ENCODE results near the gene CCDC12.
A peak's percentile ranks its signal among the peaks of the same experiment; 100 is the strongest.

Gene CCDC12

DNA sequence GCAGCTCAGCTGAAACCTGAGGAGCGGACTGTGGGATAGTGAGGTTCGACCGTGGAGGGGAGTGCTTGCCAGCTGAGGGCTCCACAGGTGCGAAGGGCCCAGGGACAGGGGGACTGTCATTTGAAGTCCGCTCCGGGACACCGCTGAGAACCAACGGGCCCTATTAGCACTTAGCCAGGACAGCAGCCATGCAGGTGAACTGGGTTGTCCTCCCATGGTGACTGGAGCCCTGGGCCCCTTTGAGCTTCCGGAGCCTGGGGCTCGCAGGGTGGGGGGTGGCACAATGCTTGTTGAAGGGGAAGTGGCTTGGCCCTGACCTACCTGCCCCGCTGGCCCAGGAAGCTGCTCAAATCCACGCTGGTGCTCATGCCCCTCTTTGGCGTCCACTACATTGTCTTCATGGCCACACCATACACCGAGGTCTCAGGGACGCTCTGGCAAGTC lies 74.3 kb downstream of the CCDC12 start:
- no peak for DNase-seq

DNA sequence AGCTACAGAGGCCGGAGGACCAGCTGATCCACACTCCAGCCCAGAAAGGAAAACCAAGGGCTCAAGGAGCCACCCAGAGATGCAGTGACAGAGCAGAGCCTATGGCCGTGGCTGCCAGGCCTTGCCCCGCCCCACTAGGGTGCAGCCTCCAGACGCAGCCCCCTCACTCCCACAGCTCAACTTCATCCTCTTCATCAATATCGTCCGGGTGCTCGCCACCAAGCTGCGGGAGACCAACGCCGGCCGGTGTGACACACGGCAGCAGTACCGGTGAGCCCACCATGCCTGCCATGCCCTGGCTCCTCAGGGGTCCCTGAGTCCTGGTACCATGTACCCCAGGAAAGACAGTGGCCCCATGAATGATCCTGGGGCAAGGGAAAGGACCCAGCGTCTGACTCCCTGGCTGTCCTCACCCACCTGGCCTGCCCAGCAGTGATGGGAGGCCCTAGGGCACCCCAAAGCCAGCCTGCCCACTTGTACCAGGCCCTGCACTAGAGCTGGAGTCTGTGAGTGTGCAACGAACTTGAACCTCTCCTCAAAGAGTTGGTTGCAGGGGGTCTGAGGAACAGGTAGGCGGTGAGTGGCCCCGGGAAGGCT lies 74.9 kb downstream of the CCDC12 start:
- no peak for DNase-seq

DNA sequence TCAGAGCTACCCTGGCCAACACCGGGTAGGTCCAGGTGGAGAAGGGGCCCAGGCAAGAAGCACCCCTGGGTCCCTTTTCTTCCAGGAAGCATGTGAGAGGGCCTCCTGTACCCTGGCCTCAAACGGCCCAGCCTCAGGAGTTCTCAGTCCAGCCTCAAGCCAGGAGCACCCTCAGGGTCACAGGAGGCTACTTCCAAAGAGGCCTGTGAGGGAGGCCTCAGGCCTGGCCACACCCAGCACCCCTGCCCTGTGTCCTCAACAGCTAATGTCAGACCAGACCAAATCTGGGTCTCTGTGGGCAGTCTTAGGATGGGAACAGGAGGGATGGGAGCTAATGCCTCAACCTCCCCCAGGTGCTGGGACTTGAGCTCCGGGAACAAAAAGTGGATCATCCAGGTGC lies 75.5 kb downstream of the CCDC12 start:
- DNase-seq: no peak

DNA sequence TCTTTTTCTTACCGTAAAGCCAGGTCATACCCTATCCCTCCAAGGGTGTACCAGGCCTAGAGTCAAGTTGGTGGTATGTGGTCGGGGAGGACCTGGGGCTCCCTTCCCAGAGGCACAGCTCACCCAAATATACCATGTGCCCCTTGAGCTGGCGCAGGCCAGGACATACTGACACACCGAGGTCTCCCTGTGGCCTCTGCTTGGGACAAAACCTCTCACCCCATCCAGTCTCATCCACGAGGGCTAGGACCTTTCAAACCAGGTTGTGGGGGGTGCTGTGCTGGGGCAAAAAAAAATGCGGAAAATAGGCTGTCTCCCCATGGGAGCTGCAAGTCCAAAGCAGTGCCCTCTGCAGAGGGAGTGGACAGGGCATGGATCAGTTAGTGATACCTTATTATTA lies 76.2 kb downstream of the CCDC12 start:
- no peak for DNase-seq

DNA sequence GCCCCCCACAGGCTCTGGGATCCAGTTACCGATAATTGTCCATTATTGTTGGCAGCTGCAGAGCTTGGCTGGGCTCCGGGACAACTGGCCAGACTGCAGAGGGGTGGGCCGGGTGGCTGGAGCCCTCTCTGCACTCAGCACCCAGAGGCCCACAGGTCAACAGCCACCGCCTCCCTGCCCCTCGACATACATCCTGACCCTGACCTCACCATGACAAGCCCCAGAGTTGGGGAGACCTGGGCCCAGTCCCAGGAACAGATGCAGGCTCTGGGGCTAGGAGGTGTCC lies 76.6 kb downstream of the CCDC12 start:
- DNase-seq: no peak

DNA sequence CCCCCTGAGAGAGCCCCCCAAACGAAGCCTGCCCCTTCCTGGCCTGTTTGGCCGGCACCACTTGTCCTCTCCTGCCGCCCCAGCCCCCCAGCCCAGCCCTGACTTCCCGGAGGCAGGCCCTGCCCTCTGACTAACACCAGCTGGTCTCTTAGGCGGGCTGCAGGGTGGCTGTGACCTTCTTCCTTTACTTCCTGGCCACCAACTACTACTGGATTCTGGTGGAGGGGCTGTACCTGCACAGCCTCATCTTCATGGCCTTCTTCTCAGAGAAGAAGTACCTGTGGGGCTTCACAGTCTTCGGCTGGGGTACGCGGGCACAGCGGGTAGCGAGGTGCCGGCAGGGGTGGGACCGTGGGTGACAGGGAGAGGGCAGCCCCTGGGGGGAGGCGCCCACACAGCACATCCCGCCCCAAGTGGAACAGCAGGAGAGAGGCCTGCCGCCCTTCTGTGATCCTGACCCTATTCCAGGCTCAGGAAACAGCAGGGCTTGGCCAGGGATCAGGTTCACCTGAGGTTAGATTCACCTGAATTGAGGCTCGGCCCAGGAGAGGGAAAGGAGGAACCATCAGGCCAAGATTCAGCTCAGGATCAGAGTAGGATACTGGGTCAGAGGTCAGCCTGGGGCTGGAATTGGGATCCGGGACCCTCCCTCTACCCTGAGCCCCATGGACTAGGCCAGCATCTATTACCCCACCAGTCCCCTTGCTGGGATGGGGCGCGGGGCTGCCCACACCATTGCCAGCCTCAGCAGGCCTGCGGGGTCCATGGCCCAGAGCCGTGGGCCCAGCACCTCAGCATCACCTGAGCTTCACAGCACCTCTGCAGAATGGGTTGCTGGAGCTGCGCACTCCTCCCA lies 77.2 kb downstream of the CCDC12 start:
- DNase-seq: no peak

DNA sequence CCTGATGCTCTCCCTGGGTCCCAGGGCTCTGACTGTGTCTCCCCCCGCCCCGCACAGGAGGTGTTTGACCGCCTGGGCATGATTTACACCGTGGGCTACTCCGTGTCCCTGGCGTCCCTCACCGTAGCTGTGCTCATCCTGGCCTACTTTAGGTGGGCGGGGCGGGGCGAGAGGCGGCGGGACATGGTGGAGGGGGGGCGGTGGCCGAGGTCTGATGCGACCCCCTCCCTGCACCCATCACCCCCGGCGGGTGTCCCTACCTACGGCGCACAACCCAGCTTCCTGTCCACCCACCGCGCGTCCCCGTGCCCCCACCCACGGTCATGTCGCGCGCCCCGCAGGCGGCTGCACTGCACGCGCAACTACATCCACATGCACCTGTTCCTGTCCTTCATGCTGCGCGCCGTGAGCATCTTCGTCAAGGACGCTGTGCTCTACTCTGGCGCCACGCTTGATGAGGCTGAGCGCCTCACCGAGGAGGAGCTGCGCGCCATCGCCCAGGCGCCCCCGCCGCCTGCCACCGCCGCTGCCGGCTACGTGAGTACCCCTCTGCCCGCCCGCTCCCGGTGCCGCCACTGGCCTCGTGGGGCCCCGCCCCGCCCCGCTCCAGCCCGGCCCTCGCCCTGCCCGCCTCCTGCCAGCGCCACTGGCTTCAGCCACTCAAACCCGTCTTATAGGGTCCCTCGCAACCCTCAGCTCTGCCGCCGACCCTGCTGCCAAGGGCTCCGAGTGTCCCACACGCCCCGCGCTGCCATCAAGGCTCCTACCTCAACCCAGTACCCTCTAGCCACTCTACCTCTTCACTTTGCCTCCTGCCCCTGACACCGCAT lies 78.0 kb downstream of the CCDC12 start:
- DNase-seq: no peak

DNA sequence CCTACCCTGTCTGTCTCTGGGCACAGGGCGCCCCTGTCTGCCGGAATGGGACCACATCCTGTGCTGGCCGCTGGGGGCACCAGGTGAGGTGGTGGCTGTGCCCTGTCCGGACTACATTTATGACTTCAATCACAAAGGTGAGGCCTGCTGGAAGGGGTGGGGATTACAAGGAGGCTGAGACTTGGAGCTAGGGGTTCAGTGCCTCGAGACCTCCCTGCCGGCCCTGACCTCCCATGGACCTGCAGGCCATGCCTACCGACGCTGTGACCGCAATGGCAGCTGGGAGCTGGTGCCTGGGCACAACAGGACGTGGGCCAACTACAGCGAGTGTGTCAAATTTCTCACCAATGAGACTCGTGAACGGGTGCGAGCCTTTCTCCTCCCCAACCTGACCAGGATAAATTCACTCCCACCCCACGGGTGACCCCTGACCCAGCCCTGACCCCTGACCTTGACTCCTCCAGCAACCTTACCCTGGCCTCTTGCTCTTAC lies 78.7 kb downstream of the CCDC12 start:
- DNase-seq: no peak

DNA sequence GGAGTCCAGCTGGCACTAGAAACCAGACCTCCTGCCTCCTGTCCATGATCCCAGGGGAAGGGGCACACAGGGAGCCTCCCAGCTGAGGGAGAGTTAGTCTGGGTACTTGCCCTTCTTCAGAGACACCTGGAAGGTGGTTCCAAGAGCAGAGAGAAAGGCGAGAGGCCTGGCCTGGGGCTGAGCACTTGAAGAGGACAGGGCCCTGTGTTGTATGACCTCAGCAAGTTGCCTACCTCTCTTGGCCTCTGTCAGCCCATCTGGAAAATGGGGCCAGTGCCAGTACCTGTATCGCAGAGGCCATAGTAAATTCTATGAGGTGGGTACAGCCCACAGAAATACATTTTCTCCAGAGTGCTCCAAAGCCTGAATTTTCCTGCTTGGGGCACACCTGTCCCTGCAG lies 79.5 kb downstream of the CCDC12 start:
- DNase-seq: no peak

DNA sequence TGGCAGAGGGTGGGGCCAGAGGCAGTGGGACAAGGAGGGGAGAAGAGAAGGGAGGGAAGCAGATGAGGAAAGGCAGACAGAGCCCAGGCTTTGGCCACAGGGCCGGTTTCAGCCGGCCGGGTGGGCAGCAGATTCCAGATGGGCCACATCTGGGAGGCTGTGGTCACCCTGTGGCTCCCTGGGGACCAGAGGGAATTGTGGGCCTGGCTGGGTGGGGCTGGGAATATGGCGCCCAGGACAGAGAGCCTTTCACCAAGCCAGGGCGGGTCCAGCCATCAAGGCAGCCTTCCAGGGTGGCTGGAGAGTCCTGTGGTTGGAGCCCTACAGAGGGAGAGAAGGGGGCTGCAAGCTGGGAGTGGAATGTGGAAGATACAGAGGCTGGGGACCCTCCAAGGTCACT lies 80.2 kb downstream of the CCDC12 start:
- DNase-seq: no peak

DNA sequence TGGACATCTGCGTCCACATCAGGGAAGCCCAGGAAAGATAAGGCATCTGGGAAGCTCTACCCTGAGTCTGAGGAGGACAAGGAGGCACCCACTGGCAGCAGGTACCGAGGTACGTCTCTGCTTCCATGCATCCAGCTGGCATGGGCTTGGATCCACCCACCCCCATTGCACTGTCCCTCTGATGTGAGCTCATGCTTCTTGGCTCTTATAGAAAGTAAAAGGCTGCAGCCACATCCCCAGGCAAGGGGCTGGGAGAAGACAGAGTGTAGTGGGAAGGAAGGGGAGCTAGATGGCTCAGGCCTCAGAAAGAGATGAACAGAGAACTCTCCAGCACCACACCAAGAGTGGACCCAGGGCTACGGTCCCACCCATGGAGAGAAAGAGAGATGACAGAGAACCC lies 80.8 kb downstream of the CCDC12 start:
- no peak for DNase-seq

DNA sequence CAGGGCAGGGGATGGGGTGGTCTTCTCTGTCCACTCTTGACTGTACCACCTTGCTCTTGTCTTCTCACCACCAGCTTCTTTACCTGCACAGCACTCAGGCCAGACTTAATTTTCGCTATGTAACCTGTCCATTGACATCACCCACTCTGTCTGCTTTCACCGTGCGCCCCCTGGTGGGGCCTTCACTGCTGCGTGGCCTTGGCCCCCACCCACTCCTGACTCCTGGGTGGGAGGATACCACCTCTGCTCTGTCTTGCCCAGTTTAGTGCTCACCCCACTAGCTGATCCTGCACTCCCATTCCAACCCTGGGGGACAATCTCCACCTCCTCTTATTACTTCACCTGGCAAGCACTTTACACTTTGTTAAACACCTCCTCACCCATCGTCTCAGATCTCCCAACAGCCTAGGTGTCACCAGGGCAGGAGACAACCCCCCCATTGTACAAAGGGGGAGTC lies 81.3 kb downstream of the CCDC12 start:
- DNase-seq: peak; percentile 76

DNA sequence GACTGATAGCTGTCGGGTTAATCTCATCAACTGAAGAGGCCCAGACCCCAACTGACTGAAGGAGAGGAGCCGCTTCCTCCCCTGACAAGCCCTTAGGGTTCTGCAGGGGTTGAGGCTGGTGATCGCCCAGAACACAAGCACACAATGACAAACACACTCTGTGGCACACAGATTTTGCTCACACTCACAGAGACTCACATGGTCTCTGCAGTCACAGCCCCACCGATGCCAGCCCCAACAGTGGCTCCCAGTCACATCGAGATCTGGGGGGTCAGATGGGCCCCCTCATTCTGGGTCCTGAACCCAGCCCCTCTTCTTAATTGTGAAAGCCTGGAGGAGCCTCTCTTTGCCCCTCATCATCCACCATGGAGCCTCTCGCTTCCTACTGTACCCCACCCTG lies 82.3 kb downstream of the CCDC12 start:
- DNase-seq: no peak

DNA sequence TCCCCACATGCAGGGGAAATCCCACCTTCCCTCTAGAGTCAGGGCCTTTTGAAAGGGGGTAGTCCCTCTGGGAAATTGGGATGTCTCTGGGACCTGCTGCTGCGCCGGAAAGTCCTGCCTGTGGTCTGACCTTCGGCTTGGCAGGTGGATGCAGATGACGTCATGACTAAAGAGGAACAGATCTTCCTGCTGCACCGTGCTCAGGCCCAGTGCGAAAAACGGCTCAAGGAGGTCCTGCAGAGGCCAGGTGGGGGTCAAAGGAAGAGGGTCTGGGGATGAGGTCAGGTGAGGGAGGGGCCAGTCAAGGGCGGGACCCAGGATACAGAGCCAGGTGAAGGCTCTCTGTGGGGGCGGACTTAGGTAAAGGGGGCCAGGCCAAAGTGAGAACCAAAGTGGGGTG lies 82.8 kb downstream of the CCDC12 start:
- DNase-seq: no peak

DNA sequence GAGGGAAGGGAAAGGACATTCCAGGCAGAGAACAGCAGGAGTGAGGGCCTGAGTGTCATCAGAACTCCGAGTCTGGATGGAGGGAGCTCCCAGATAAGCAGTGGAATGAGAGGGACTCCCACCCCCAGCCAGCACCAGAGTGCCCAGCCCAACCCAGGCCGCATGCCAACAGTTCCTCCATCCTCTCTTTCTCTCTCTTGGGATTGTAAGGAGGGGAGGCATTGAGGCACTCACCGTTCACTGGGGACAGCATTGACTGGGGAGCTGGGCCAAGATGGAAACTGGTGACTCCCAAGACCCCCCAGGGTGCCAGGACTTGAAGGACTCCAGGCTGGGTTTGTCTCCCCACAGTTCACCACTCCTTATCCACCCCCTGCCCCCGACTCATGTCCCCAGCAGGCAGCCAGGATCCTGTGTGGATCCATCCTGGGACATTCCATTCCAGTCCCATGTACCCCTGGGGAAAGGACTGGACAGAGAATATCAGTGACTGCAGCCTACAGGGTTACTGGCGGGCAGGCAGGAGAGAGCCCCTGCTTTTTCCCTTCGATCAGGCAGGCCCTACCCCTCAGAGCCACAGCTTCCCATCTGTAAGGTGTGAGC lies 83.3 kb downstream of the CCDC12 start:
- DNase-seq: no peak

DNA sequence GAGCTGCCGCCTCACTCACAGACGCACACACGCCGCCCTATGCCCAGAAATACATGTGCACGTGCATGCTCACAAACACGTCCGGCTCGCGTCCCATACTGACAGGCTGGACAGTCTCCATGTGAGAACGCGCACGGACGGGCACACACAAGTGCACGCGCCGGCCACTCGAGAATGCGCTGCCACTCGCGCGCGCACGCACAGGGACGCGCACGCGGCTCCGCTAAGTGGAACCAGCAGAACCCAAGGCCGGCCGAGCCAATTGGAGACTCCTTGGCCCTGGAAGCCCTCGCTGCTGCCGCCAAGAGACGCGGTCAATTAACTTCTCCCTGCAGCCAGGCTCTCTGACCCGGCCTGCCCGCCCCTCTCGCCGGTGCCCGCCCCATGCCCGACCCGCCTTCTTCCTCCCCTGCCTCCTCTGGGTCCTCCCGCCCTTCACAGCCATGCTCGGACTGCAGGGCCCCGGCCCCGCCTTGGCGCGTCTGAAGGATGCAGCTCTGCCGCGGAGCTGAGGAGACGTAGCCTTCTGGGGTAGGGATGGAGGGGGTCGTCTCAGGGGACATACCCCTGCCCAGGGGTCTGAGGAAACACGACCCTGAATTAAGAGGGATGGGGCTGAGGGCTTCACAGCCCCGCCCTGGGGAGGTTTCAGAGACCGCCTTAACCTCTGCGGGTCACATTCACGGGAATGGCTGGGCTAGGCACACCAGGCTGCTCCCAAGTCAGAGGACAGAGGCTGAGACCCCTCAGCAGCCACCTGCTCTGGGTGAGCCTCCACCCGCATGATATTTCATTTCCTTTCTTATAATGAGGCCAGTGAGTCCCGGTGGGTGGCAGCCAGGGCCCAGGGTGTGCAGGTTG lies 84.0 kb downstream of the CCDC12 start:
- DNase-seq: no peak

DNA sequence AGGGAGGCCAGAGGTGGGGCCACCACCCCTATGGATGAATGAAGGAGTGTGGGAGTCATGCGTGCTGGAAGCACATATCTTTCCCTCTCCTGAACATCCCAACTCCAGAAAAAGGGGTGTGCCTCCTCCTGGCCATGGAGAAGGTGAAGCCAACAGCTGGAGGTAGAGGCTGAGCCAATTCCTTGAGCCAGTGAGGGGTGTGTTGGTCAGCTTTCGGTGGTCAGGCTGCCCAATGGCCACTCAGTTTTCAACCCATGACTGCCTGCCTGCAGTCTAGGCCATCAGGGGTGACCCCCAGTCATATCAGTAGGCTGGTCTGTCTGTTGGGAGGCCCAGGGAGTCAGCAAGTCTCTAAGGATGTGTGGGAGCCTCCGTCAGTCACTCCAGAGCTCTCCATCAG lies 85.4 kb downstream of the CCDC12 start:
- DNase-seq: no peak

DNA sequence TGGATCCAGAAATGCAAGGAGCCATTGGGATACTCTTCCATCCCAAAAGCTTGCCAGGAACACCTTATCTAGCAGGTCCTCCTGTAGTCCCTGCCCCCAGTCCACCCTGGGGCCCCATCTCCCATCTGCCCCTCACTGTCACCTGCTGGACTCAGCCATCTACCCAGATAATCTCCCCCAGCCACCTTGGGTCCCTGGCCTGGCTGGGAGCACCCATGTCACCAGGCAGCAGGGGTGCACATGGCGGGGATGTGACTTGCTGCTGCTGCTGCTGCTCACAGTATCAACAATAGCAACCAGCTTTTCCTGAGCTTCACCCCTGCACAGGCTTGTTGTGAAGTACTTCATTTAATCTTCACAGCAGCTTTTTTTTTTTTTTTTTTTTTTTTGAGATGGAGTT lies 86.4 kb downstream of the CCDC12 start:
- no peak for DNase-seq

DNA sequence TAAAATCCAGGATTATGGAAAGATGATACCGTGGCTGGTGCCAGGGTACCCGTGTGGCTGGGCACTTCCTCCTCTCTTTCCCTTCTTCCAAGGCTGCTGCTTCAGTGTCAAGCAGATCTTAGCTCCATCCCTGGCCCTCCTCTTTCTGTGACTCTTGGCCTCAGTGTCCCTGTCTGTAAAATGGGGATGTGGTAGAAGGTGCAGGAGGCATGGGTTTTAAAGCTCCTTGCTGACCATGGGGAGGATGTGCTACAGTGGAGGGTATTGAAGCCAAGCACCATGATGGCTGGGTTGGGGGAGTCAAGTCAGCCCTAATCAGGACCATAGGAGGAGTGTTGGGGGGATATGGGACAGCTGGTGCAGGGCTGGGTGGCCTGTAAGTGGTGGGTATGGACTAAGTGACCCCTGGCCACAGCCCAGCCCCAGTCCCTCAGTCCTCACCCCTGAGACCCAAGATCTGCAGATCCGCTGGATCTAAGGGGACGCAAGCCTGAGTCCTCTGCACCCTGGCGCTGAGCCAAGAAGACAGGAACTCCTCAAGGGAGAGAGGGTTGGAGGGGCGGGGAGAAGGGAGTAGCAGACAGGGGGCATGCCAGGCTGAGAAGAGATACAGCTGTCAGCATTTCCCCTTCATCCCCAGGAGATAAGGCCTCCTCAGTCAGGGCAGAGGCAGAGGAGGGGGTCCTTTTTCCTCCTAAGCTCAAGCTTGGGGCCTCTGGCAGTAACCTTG lies 87.0 kb downstream of the CCDC12 start:
- DNase-seq: no peak

DNA sequence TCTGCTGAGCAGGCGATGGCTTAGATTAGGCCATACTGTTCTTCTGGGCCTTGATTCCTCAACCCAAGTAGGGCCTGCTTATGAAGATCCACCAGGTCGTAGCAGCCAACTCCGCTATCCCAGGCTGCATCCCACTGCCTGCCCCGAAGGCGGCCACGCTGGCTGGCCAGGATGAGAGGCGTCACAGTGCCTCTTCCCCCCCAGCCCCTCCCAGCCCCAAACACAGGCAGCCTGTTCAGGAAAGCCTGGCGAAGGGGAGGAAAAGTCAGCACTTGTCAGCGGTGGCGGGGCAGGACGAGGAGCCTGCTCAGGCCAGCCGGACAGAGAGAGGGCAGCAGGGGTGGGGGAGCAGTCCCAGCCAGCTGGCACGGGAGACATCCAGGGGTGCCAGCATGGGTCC lies 87.8 kb downstream of the CCDC12 start:
- DNase-seq: no peak

DNA sequence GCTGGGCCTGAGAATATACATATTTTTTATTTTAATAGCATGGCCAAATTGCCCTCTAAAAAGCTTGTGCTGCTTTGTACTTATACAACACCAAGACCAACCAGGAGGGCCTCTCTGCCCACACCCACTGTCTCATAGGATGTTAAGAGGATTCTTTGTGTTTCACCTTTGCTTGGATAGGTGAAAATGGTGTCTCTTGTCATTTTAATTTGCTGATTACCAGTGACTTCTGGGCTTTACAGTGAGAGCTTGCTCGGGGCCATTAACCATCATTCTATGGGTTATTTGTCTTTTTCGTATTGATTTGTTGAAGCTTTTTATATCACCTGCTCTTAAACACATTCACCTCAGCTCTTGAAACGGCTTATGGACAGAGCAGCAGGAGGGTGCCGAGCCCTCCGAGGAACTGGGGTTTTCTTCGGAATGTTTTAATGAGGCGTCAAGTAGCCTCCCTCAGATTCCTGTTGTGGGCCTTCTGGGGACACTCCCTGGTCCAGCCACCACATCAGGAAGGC lies 88.5 kb downstream of the CCDC12 start:
- no peak for DNase-seq

Data from activated CD4-positive, alpha-beta T cell treated with anti-CD3 and anti-CD28 coated beads, Interleukin-2, Interleukin-6, amounts not matched to agents 100 ng/mL and 50 ng/mL, durations not matched to agents 16 hours and 8 hours (primary cell).